HepG2 (cell line): Measurements from ENCODE around the gene NCF2. TPM values are rescaled to one million over a fixed set of nuclear protein-coding genes. Genes with fewer than 3 reads are reported as not detected.

Experiments used
- ATAC-seq: fragments of 200-7000 bp; cut with Tn5 transposase; 3 replicates; pipeline ENCODE4 v1.9.1; 2020; ENCODE audit warnings: mild to moderate bottlenecking, moderate library complexity
- BruUV-seq: library from RNA; stranded (reverse); fragments of 400-500 nt; replicated peaks from 2 replicates; lab custom pipeline; 2021; lab: Mats Ljungman, UMichigan
- CTCF ChIA-PET: fragments of 300-600 bp; formaldehyde crosslinking; extraction: SDS; loops from one replicate; lab custom pipeline; 2021; ENCODE audit warnings: low total read pairs, inconsistent platforms, low intra/inter-chr PET ratio; lab: Yijun Ruan, JAX
- POLR2A ChIA-PET: fragments of 350-600 bp; sonication (Branson Sonifier 250); formaldehyde crosslinking; loops from one replicate; lab custom pipeline; 2020; ENCODE audit warnings: antibody characterized with exemption, inconsistent platforms; lab: Yijun Ruan, JAX
- DNase-seq: peaks from one replicate; pipeline ENCODE4 v3.0.0-alpha.2; 2015; ENCODE audit warnings: low spot score
- FAIRE-seq: peaks from 3 replicates; lab custom pipeline; 2011; peaks lifted over from hg19 to GRCh38; lab: Jason Lieb, UNC
- H2AFZ ChIP-seq: one replicate; pipeline ENCODE4 v1.6.1; 2011; ENCODE audit warnings: low read length, inconsistent platforms
- H3K27ac ChIP-seq: fragments of 300-600 bp; 3 replicates; pipeline ENCODE4 v1.8.0; 2011; ENCODE audit warnings: mixed run types, mild to moderate bottlenecking, mixed read lengths, low read length, inconsistent platforms; ENCODE audit not compliant: insufficient read depth; ENCODE audit errors: extremely low read length
- H3K27me3 ChIP-seq, 2 experiments: fragments of 200-600 bp in 1 of 2; 2 replicates in 1 of 2; 3 replicates in 1 of 2; pipeline versions ENCODE4 v1.6.0 to v1.8.0; 2011; ENCODE audit warnings: low read length in 2 of 2, mild to moderate bottlenecking in 2 of 2, moderate library complexity in 2 of 2, inconsistent platforms in 1 of 2; ENCODE audit not compliant: insufficient read depth in 2 of 2, control insufficient read depth in 1 of 2
- H3K36me3 ChIP-seq, 2 experiments: fragments of 200-600 bp in 1 of 2; replicated peaks in 1 of 2; 2 replicates in 1 of 2; 3 replicates in 1 of 2; pipeline versions ENCODE4 v1.5.1 to v1.8.0; 2011; ENCODE audit warnings: low read length in 2 of 2, inconsistent platforms in 1 of 2; ENCODE audit not compliant: insufficient read depth in 2 of 2, control insufficient read depth in 1 of 2
- H3K4me1 ChIP-seq: 2 replicates; pipeline ENCODE4 v1.5.1; 2012; ENCODE audit warnings: low read length, inconsistent platforms; ENCODE audit not compliant: insufficient read depth
- H3K4me2 ChIP-seq: 2 replicates; pipeline ENCODE4 v1.6.0; 2011; ENCODE audit warnings: low read depth, low read length, inconsistent platforms
- H3K4me3 ChIP-seq, 3 experiments: fragments of 200-600 bp in 1 of 3; sonication (generic), shearing (Covaris generic) in 1 of 3; replicated peaks in 1 of 3; 2 replicates each; pipeline ENCODE4 v1.5.1; 2011 to 2016; ENCODE audit warnings: low read length in 3 of 3, inconsistent platforms in 2 of 3, low read depth in 2 of 3, mild to moderate bottlenecking in 2 of 3, control low read depth in 1 of 3, mixed read lengths in 1 of 3; ENCODE audit not compliant: insufficient read depth in 1 of 3
- H3K79me2 ChIP-seq: one replicate; pipeline ENCODE4 v1.6.1; 2011; ENCODE audit warnings: low read length, inconsistent platforms; ENCODE audit not compliant: insufficient read depth
- H3K9ac ChIP-seq: 2 replicates; pipeline ENCODE4 v1.6.0; 2011; ENCODE audit warnings: mild to moderate bottlenecking, low read depth, low read length, inconsistent platforms; ENCODE audit not compliant: insufficient read depth
- H3K9me3 ChIP-seq: 2 replicates; pipeline ENCODE4 v1.5.1; 2012; ENCODE audit warnings: mild to moderate bottlenecking, low read length
- H4K20me1 ChIP-seq: 2 replicates; pipeline ENCODE4 v1.6.0; 2011; ENCODE audit warnings: inconsistent platforms, mild to moderate bottlenecking, low read length, moderate library complexity; ENCODE audit not compliant: insufficient read depth
- CHCHD3 ChIP-seq: sonication (generic); formaldehyde crosslinking; IDR thresholded peaks from 2 replicates; pipeline ENCODE4 v1.8.0; 2022; ENCODE audit warnings: mild to moderate bottlenecking, missing genetic modification reagents, moderate library complexity
- ERF ChIP-seq: IDR thresholded peaks from 2 replicates; pipeline ENCODE4 v1.6.1; 2018; ENCODE audit warnings: missing biosample characterization, missing genetic modification reagents
- IRF2 ChIP-seq: IDR thresholded peaks from 2 replicates; pipeline ENCODE4 v1.6.1; 2018; ENCODE audit warnings: missing genetic modification reagents, missing compliant biosample characterization
- NFYC ChIP-seq: IDR thresholded peaks from 2 replicates; pipeline ENCODE4 v1.6.1; 2016; ENCODE audit warnings: missing genetic modification reagents, missing compliant biosample characterization
- POLR2A ChIP-seq, 2 experiments: IDR thresholded peaks; 2 replicates each; pipeline ENCODE4 v1.6.1; 2011; ENCODE audit warnings: low read depth in 2 of 2, low read length in 2 of 2, mild to moderate bottlenecking in 1 of 2, moderate library complexity in 1 of 2; ENCODE audit not compliant: insufficient read depth in 1 of 2
- RBFOX2 ChIP-seq: fragments of 200-400 bp; formaldehyde crosslinking; IDR thresholded peaks from 2 replicates; pipeline ENCODE4 v1.6.1; 2017; ENCODE audit warnings: low read depth, mild to moderate bottlenecking, low read length
- TBP ChIP-seq: sonication (generic); formaldehyde crosslinking; IDR thresholded peaks from 2 replicates; pipeline ENCODE4 v1.5.0; 2020; ENCODE audit warnings: missing genetic modification reagents
- ZMYM4 ChIP-seq: sonication (generic); formaldehyde crosslinking; IDR thresholded peaks from 2 replicates; pipeline ENCODE4 v1.8.1; 2023; ENCODE audit warnings: mild to moderate bottlenecking, missing genetic modification reagents
- ZNF782 ChIP-seq: sonication (generic); formaldehyde crosslinking; IDR thresholded peaks from 2 replicates; pipeline ENCODE4 v1.4.0; 2020; ENCODE audit warnings: missing genetic modification reagents, mild to moderate bottlenecking, borderline replicate concordance
- ZNF878 ChIP-seq: sonication (generic); formaldehyde crosslinking; IDR thresholded peaks from 2 replicates; pipeline ENCODE4 v1.8.1; 2023; ENCODE audit warnings: mild to moderate bottlenecking, missing genetic modification reagents, moderate library complexity
- WGBS: methylation state at CpG from one replicate; pipeline ENCODE4 v1.1.6; 2017; ENCODE audit warnings: low lambda C conversion rate; 5-methylcytosine and 5-hydroxymethylcytosine counted together
- in situ Hi-C: cut with HindIII; loops from 2 replicates; pipeline ENCODE4 v1.10.0; 2017; ENCODE audit warnings: low pct_unique_long_range_greater_than_20kb; ENCODE audit not compliant: extremely low pct_ligation_motif_present
- intact Hi-C: fragments of 100-400 bp; cut with micrococcal nuclease; formaldehyde crosslinking; loops from one replicate; pipeline ENCODE4 v1.10.0; 2022; ENCODE audit not compliant: unreplicated experiment
- polyA plus RNA-seq, 8 experiments: library from polyadenylated mRNA; depleted of rRNA in 3 of 8; stranded (reverse) in 7 of 8; unstranded in 1 of 8; fragments of >200 nt; fragmentation: Illumina TruSeq in 4 of 8; extraction: Trizol in 4 of 8; gene quantifications; 2 replicates each; pipeline versions ENCODE4 v1.2.1 to v1.2.3, GENCODE V29; 2011 to 2016; ENCODE audit warnings: low read depth in 4 of 8, missing spikeins in 1 of 8, mixed read lengths in 1 of 8; ENCODE audit not compliant: insufficient read depth in 1 of 8
- total RNA-seq, 5 experiments: library from RNA; depleted of rRNA; stranded (reverse); fragments of >200 nt; fragmentation: Illumina TruSeq; extraction: Trizol; gene quantifications; 2 replicates each; pipeline ENCODE4 v1.2.3, GENCODE V29; 2016; ENCODE audit warnings: low read depth in 1 of 5
- TF ChIP-seq, protein P1 (sequence below), 2 experiments: sonication (generic) in 1 of 2; formaldehyde crosslinking in 1 of 2; IDR thresholded peaks; 2 replicates each; pipeline versions ENCODE4 v1.5.1 to v1.6.1; 2011 to 2020; ENCODE audit warnings: borderline replicate concordance in 1 of 2, low read depth in 1 of 2, low read length in 1 of 2, mild to moderate bottlenecking in 1 of 2, missing genetic modification reagents in 1 of 2, moderate library complexity in 1 of 2
- TF ChIP-seq, protein P2 (sequence below): sonication (generic); formaldehyde crosslinking; IDR thresholded peaks from 2 replicates; pipeline ENCODE4 v1.5.0; 2020; ENCODE audit warnings: mild to moderate bottlenecking, missing genetic modification reagents, moderate library complexity
- TF ChIP-seq, protein P3 (sequence below): sonication (generic); formaldehyde crosslinking; IDR thresholded peaks from 2 replicates; pipeline ENCODE4 v1.4.0; 2020; ENCODE audit warnings: missing genetic modification reagents

NCF2 gene
- total and polyA plus RNA-seq, 2 of the 13 experiments (the other 11 are each of a cell fraction or from before 2014, with no cell fraction given), result 0.18 to 0.46 TPM

GRCh38 chr1:183633676-183634343 lies 43.6 kb upstream of the NCF2 start:
- in situ Hi-C loops (no loop called here), intact Hi-C loops (loop anchor here (10.0 kb wide), 1 partner anchor 51 kb away; no protein-coding TSS in a partner anchor)
- no peaks in the 10 kb centered on the region for H3K9me3 ChIP-seq
- peaks cover 56% of the 10 kb centered on the region for H3K4me1 ChIP-seq
- H3K79me2 ChIP-seq, result peaks cover 43% of the 10 kb centered on the region
- DNase-seq (peak; percentile 89), ATAC-seq (peak; percentile 52), FAIRE-seq (peak; percentile 79)
- CTCF ChIA-PET, result interaction anchor here (1.2 kb wide), 1 partner anchor 282 kb away, joined by 3 read pairs; no protein-coding TSS in a partner anchor
- H3K9ac ChIP-seq, result peak overlapping the region; percentile 50
- peak overlapping the region; percentile 84 for H3K27ac ChIP-seq
- H4K20me1 ChIP-seq, result peaks cover 2% of the 10 kb centered on the region; the same call in 1 of the 2 replicates
- POLR2A ChIA-PET, result no interaction called here
- peaks cover 3 to 15% of the 10 kb centered on the region in 2 experiments for H3K36me3 ChIP-seq
- WGBS, result 0% methylated on average over 1 of the region's 1 CpG
- H2AFZ ChIP-seq, result no peak overlapping the region
- no TSS peak for BruUV-seq
- no peaks in the 10 kb centered on the region; a peak in 1 of 5 replicates for H3K27me3 ChIP-seq
- H3K4me2 ChIP-seq, result peak overlapping the region; percentile 70
- H3K4me3 ChIP-seq, result peak overlapping the region; percentile 89 to 97 (median 91); a peak in 5 of 6 replicates
- TF ChIP-seq CHCHD3 (CRISPR knock-in tag) (no peak), NFYC (CRISPR knock-in tag) (0 out of 2 replicates have a peak, but pooled peaks have one; percentile 16), POLR2A (IDR thresholded peaks at IDR 0.05; ENCODE audit: insufficient read depth in 1 of 2, low read depth in 2 of 2, low read length in 2 of 2) (peak in 1 of 2 experiments; percentile 61; a peak in 2 of 4 replicates), IRF2 (CRISPR knock-in tag) (peak; percentile 10; the same call in 1 of the 2 replicates), ZNF878 (CRISPR knock-in tag) (0 out of 2 replicates have a peak, but pooled peaks have one; percentile 4), RBFOX2 (0 out of 2 replicates have a peak, but pooled peaks have one; percentile 26), ZMYM4 (CRISPR knock-in tag) (peak; percentile 25; the same call in 1 of the 2 replicates), TBP (CRISPR knock-in tag) (no peak), ZNF782 (no peak), ERF (CRISPR knock-in tag) (no peak)
- TF ChIP-seq, protein P1, sequence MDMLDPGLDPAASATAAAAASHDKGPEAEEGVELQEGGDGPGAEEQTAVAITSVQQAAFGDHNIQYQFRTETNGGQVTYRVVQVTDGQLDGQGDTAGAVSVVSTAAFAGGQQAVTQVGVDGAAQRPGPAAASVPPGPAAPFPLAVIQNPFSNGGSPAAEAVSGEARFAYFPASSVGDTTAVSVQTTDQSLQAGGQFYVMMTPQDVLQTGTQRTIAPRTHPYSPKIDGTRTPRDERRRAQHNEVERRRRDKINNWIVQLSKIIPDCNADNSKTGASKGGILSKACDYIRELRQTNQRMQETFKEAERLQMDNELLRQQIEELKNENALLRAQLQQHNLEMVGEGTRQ (IDR thresholded peaks at IDR 0.05; ENCODE audit: low read depth, low read length), result no peak
- TF ChIP-seq, protein P1 (CRISPR knock-in tag; IDR thresholded peaks at IDR 0.05; ENCODE audit: borderline replicate concordance), result peak; percentile 60; the same call in 1 of the 2 replicates
- TF ChIP-seq, protein P2, sequence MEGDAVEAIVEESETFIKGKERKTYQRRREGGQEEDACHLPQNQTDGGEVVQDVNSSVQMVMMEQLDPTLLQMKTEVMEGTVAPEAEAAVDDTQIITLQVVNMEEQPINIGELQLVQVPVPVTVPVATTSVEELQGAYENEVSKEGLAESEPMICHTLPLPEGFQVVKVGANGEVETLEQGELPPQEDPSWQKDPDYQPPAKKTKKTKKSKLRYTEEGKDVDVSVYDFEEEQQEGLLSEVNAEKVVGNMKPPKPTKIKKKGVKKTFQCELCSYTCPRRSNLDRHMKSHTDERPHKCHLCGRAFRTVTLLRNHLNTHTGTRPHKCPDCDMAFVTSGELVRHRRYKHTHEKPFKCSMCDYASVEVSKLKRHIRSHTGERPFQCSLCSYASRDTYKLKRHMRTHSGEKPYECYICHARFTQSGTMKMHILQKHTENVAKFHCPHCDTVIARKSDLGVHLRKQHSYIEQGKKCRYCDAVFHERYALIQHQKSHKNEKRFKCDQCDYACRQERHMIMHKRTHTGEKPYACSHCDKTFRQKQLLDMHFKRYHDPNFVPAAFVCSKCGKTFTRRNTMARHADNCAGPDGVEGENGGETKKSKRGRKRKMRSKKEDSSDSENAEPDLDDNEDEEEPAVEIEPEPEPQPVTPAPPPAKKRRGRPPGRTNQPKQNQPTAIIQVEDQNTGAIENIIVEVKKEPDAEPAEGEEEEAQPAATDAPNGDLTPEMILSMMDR (CRISPR knock-in tag), result 0 out of 2 replicates have a peak, but pooled peaks have one; percentile 26
- TF ChIP-seq, protein P3, sequence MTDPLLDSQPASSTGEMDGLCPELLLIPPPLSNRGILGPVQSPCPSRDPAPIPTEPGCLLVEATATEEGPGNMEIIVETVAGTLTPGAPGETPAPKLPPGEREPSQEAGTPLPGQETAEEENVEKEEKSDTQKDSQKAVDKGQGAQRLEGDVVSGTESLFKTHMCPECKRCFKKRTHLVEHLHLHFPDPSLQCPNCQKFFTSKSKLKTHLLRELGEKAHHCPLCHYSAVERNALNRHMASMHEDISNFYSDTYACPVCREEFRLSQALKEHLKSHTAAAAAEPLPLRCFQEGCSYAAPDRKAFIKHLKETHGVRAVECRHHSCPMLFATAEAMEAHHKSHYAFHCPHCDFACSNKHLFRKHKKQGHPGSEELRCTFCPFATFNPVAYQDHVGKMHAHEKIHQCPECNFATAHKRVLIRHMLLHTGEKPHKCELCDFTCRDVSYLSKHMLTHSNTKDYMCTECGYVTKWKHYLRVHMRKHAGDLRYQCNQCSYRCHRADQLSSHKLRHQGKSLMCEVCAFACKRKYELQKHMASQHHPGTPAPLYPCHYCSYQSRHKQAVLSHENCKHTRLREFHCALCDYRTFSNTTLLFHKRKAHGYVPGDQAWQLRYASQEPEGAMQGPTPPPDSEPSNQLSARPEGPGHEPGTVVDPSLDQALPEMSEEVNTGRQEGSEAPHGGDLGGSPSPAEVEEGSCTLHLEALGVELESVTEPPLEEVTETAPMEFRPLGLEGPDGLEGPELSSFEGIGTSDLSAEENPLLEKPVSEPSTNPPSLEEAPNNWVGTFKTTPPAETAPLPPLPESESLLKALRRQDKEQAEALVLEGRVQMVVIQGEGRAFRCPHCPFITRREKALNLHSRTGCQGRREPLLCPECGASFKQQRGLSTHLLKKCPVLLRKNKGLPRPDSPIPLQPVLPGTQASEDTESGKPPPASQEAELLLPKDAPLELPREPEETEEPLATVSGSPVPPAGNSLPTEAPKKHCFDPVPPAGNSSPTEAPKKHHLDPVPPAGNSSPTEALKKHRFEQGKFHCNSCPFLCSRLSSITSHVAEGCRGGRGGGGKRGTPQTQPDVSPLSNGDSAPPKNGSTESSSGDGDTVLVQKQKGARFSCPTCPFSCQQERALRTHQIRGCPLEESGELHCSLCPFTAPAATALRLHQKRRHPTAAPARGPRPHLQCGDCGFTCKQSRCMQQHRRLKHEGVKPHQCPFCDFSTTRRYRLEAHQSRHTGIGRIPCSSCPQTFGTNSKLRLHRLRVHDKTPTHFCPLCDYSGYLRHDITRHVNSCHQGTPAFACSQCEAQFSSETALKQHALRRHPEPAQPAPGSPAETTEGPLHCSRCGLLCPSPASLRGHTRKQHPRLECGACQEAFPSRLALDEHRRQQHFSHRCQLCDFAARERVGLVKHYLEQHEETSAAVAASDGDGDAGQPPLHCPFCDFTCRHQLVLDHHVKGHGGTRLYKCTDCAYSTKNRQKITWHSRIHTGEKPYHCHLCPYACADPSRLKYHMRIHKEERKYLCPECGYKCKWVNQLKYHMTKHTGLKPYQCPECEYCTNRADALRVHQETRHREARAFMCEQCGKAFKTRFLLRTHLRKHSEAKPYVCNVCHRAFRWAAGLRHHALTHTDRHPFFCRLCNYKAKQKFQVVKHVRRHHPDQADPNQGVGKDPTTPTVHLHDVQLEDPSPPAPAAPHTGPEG, result peak; percentile 72; the same call in 1 of the 2 replicates
